ENCODE data around the gene HTATIP2. TPM values are rescaled to one million over a fixed set of nuclear protein-coding genes. Genes with fewer than 3 reads are reported as not detected.
"Not testable (repeated sequence)": the region's sequence is repeated elsewhere in the genome, so short reads cannot be mapped to it uniquely, and the experiment has no call there.

HTATIP2 gene
- total RNA-seq, 1 experiment from 2014 or later: 58.0 TPM

GRCh38 chr11:20364341-20364792 is 853 bp downstream of the HTATIP2 start:
- Histone ChIP-seq H3K27ac (ENCODE audit: low read length) (peak overlapping the region; percentile 65), H3K9me3 (ENCODE audit: low read length) (no peaks in the 10 kb centered on the region), H3K9me2 (replicated peaks; ENCODE audit: insufficient read depth, low read length) (no peaks in the 10 kb centered on the region), H3K4me3 (ENCODE audit: low read length) (peak overlapping the region; percentile 84), H4K20me1 (ENCODE audit: insufficient read depth, low read depth, low read length) (no peaks in the 10 kb centered on the region), H3K36me3 (ENCODE audit: insufficient read depth, low read length) (peaks cover 23% of the 10 kb centered on the region), H3K79me2 (ENCODE audit: low read length) (peaks cover 53% of the 10 kb centered on the region), H3K9ac (ENCODE audit: low read length) (peak overlapping the region; percentile 92), H2AFZ (ENCODE audit: low read length) (no peak overlapping the region), H3K27me3 (ENCODE audit: low read length) (no peaks in the 10 kb centered on the region), H3K4me2 (ENCODE audit: low read depth, low read length, poor library complexity, severe bottlenecking) (peak overlapping the region; percentile 93), H3K4me1 (ENCODE audit: low read length) (peaks cover 45% of the 10 kb centered on the region)
- no peak for DNase-seq

- not testable (repeated sequence) for DNase-seq; H3K9me3 ChIP-seq (ENCODE audit: low read length); H3K27me3 ChIP-seq (ENCODE audit: low read length); H3K9me2 ChIP-seq (replicated peaks; ENCODE audit: insufficient read depth, low read length); H3K9ac ChIP-seq (ENCODE audit: low read length); H2AFZ ChIP-seq (ENCODE audit: low read length); H3K27ac ChIP-seq (ENCODE audit: low read length); H4K20me1 ChIP-seq (ENCODE audit: insufficient read depth, low read depth, low read length)
- H3K4me3 ChIP-seq (ENCODE audit: low read length): 0 out of 2 replicates have a peak overlapping the region, but pooled peaks have one; percentile 9
- H3K79me2 ChIP-seq (ENCODE audit: low read length): peaks cover 64% of the 10 kb centered on the region
- H3K4me1 ChIP-seq (ENCODE audit: low read length): peaks cover 45% of the 10 kb centered on the region
- peaks cover 32% of the 10 kb centered on the region for H3K36me3 ChIP-seq (ENCODE audit: insufficient read depth, low read length)
- H3K4me2 ChIP-seq (ENCODE audit: low read depth, low read length, poor library complexity, severe bottlenecking): peak overlapping the region; percentile 93
Observed at GRCh38 chr11:20365465-20365864, 2.0 kb downstream of the HTATIP2 start.

GRCh38 chr11:20367313-20367948 is 3.9 kb downstream of the HTATIP2 start:
- peak overlapping the region; percentile 26 for H3K4me3 ChIP-seq (ENCODE audit: low read length)
- H3K27ac ChIP-seq (ENCODE audit: low read length): peak overlapping the region; percentile 15; the same call in 1 of the 2 replicates
- peak overlapping the region; percentile 56 for H3K4me2 ChIP-seq (ENCODE audit: low read depth, low read length, poor library complexity, severe bottlenecking)
- H3K9me3 ChIP-seq (ENCODE audit: low read length): no peaks in the 10 kb centered on the region
- no peaks in the 10 kb centered on the region for H3K27me3 ChIP-seq (ENCODE audit: low read length)
- H3K9me2 ChIP-seq (replicated peaks; ENCODE audit: insufficient read depth, low read length): no peaks in the 10 kb centered on the region
- H3K79me2 ChIP-seq (ENCODE audit: low read length): peaks cover 73% of the 10 kb centered on the region
- peak overlapping the region; percentile 30; the same call in 1 of the 2 replicates for H3K9ac ChIP-seq (ENCODE audit: low read length)
- peaks cover 37% of the 10 kb centered on the region for H3K36me3 ChIP-seq (ENCODE audit: insufficient read depth, low read length)
- peaks cover 42% of the 10 kb centered on the region for H3K4me1 ChIP-seq (ENCODE audit: low read length)
- no peaks in the 10 kb centered on the region for H4K20me1 ChIP-seq (ENCODE audit: insufficient read depth, low read depth, low read length)
- DNase-seq: no peak
- H2AFZ ChIP-seq (ENCODE audit: low read length): no peak overlapping the region; the same call in 1 of the 2 replicates

DNA sequence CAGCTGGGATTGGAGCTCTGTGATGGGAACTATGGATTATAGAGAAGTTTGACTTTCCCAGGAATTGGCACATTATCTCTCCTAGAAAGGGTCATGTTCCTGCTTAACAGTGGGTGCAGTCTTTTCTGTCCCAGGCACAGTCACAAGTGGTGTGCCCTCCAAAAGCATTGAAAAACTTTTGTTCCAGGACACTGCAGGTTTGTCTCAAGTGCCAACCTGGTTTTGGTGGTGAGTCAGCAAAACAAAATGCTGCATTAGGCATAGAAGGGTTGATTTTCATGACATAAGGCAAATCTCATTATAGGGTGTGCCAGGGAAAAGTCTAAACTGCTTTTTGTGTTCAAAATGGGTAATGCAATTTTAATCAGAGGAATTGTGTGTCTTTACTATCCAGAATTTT is 4.9 kb downstream of the HTATIP2 start:
- H3K27ac ChIP-seq (ENCODE audit: low read length): no peak overlapping the region
- no peaks in the 10 kb centered on the region for H3K9me3 ChIP-seq (ENCODE audit: low read length)
- no peak overlapping the region for H2AFZ ChIP-seq (ENCODE audit: low read length)
- no peaks in the 10 kb centered on the region for H4K20me1 ChIP-seq (ENCODE audit: insufficient read depth, low read depth, low read length)
- no peak overlapping the region for H3K4me2 ChIP-seq (ENCODE audit: low read depth, low read length, poor library complexity, severe bottlenecking)
- no peaks in the 10 kb centered on the region for H3K9me2 ChIP-seq (replicated peaks; ENCODE audit: insufficient read depth, low read length)
- H3K9ac ChIP-seq (ENCODE audit: low read length): no peak overlapping the region
- H3K4me3 ChIP-seq (ENCODE audit: low read length): no peak overlapping the region
- DNase-seq: no peak
- H3K27me3 ChIP-seq (ENCODE audit: low read length): no peaks in the 10 kb centered on the region
- H3K36me3 ChIP-seq (ENCODE audit: insufficient read depth, low read length): peaks cover 37% of the 10 kb centered on the region
- peaks cover 80% of the 10 kb centered on the region for H3K79me2 ChIP-seq (ENCODE audit: low read length)
- H3K4me1 ChIP-seq (ENCODE audit: low read length): peaks cover 36% of the 10 kb centered on the region

DNA sequence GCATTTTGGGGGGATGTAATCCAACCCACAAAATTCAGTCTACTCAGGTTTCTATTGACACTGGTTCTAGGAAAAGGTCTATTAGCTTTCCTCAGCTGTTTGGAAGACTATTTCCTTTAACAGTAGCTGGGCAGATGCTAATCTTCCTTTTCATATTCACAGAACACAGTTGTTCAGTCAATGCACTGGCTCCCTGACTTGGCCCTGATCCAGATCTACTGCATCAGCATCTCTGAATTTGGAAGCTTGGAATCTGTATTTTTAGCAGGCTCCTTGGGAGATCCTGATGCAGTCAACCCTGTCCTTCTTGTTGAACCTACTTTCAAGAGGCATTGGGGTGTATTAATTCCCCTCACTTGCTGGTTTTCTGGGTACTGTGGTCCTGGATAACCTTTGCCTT is 6.3 kb downstream of the HTATIP2 start:
- Histone ChIP-seq H3K36me3 (ENCODE audit: insufficient read depth, low read length) (peaks cover 37% of the 10 kb centered on the region), H3K79me2 (ENCODE audit: low read length) (peaks cover 67% of the 10 kb centered on the region), H3K27ac (ENCODE audit: low read length) (no peak overlapping the region), H3K27me3 (ENCODE audit: low read length) (no peaks in the 10 kb centered on the region), H3K9me2 (replicated peaks; ENCODE audit: insufficient read depth, low read length) (no peaks in the 10 kb centered on the region), H3K9me3 (ENCODE audit: low read length) (no peaks in the 10 kb centered on the region), H3K4me3 (ENCODE audit: low read length) (no peak overlapping the region), H4K20me1 (ENCODE audit: insufficient read depth, low read depth, low read length) (no peaks in the 10 kb centered on the region), H3K4me1 (ENCODE audit: low read length) (peaks cover 25% of the 10 kb centered on the region), H2AFZ (ENCODE audit: low read length) (no peak overlapping the region), H3K4me2 (ENCODE audit: low read depth, low read length, poor library complexity, severe bottlenecking) (no peak overlapping the region), H3K9ac (ENCODE audit: low read length) (no peak overlapping the region)
- no peak for DNase-seq

- Histone ChIP-seq H3K9me3 (ENCODE audit: low read length) (no peaks in the 10 kb centered on the region), H2AFZ (ENCODE audit: low read length) (no peak overlapping the region), H3K9ac (ENCODE audit: low read length) (no peak overlapping the region), H3K4me2 (ENCODE audit: low read depth, low read length, poor library complexity, severe bottlenecking) (no peak overlapping the region), H3K4me1 (ENCODE audit: low read length) (peaks cover 6% of the 10 kb centered on the region), H3K4me3 (ENCODE audit: low read length) (no peak overlapping the region), H4K20me1 (ENCODE audit: insufficient read depth, low read depth, low read length) (no peaks in the 10 kb centered on the region), H3K79me2 (ENCODE audit: low read length) (peaks cover 49% of the 10 kb centered on the region), H3K27me3 (ENCODE audit: low read length) (no peaks in the 10 kb centered on the region), H3K36me3 (ENCODE audit: insufficient read depth, low read length) (peaks cover 35% of the 10 kb centered on the region), H3K27ac (ENCODE audit: low read length) (no peak overlapping the region), H3K9me2 (replicated peaks; ENCODE audit: insufficient read depth, low read length) (no peaks in the 10 kb centered on the region)
- DNase-seq: no peak
Observed at GRCh38 chr11:20372081-20372626, 8.6 kb downstream of the HTATIP2 start.

DNA sequence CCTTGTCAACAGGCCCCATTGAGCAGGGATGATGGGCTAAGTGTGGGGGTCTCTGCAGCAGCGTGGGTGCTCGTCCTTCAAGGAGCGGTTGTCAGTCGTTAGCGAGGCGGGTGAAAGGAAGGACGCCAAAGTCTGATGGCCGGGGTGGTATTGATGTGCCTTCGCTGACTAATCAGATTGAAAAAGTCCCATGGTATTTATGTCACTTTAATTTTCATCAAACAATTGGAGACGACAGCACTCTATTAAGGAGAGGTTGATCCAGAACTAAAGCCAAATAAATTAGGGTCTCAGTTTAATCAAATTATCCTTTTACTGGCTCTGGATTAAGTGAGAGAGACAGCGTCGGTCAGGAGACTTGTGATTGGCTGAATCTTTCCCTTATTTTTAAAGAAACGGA is 9.6 kb downstream of the HTATIP2 start:
- H3K27ac ChIP-seq (ENCODE audit: low read length): no peak overlapping the region
- no peak overlapping the region for H3K9ac ChIP-seq (ENCODE audit: low read length)
- no peaks in the 10 kb centered on the region for H3K4me1 ChIP-seq (ENCODE audit: low read length)
- peaks cover 41% of the 10 kb centered on the region for H3K79me2 ChIP-seq (ENCODE audit: low read length)
- no peaks in the 10 kb centered on the region for H3K9me3 ChIP-seq (ENCODE audit: low read length)
- H3K36me3 ChIP-seq (ENCODE audit: insufficient read depth, low read length): peaks cover 34% of the 10 kb centered on the region
- no peak overlapping the region for H3K4me2 ChIP-seq (ENCODE audit: low read depth, low read length, poor library complexity, severe bottlenecking)
- no peaks in the 10 kb centered on the region for H4K20me1 ChIP-seq (ENCODE audit: insufficient read depth, low read depth, low read length)
- no peak overlapping the region for H3K4me3 ChIP-seq (ENCODE audit: low read length)
- no peak overlapping the region for H2AFZ ChIP-seq (ENCODE audit: low read length)
- no peaks in the 10 kb centered on the region for H3K27me3 ChIP-seq (ENCODE audit: low read length)
- DNase-seq: no peak
- no peaks in the 10 kb centered on the region for H3K9me2 ChIP-seq (replicated peaks; ENCODE audit: insufficient read depth, low read length)

GRCh38 chr11:20373568-20374209 is 10.2 kb downstream of the HTATIP2 start:
- Histone ChIP-seq H3K79me2 (ENCODE audit: low read length) (peaks cover 36% of the 10 kb centered on the region), H3K4me1 (ENCODE audit: low read length) (no peaks in the 10 kb centered on the region)

More at GRCh38 chr11:20373568-20374209, 10.2 kb downstream of the HTATIP2 start:
- Histone ChIP-seq H3K27me3 (ENCODE audit: low read length) (no peaks in the 10 kb centered on the region), H3K27ac (ENCODE audit: low read length) (no peak overlapping the region), H3K9me3 (ENCODE audit: low read length) (no peaks in the 10 kb centered on the region), H3K4me2 (ENCODE audit: low read depth, low read length, poor library complexity, severe bottlenecking) (no peak overlapping the region), H3K9ac (ENCODE audit: low read length) (no peak overlapping the region), H2AFZ (ENCODE audit: low read length) (no peak overlapping the region), H3K36me3 (ENCODE audit: insufficient read depth, low read length) (peaks cover 31% of the 10 kb centered on the region), H3K9me2 (replicated peaks; ENCODE audit: insufficient read depth, low read length) (no peaks in the 10 kb centered on the region), H3K4me3 (ENCODE audit: low read length) (no peak overlapping the region), H4K20me1 (ENCODE audit: insufficient read depth, low read depth, low read length) (no peaks in the 10 kb centered on the region)
- no peak for DNase-seq
